Measurements from ENCODE around the gene ARHGEF37. TPM values are rescaled to one million over a fixed set of nuclear protein-coding genes. Genes with fewer than 3 reads are reported as not detected.

The ARHGEF37 gene
- total and polyA plus RNA-seq, 4 donors: 0.71 to 6.1 (median 2.7) TPM

DNA sequence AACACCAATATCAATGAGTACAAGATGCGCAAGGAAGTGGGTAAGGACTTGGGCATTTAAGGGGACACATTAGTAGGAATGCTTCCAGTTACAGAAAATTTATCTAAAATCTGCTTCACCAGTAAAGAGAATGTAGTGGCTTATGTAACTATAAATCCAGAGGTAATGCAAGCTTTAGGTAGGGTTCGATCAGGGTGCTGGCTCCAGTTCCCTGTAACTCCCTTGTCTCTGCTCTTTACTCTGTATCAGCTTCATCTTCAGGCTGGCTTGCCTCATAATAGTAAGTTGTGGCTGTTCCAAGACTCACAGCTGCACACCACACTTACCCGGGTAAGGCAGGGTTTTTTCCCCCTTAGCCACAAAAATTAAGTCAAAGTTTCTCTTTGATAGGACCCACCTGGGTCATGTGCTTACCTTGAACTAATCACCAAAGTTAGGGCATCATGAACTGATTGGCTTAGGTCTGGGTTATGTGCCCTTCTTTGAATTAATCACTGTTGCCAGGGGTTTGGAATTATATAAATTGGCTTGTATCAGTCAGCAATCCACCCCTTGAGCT, 35.5 kb downstream of the ARHGEF37 start:
- 88% methylated on average over 3 of the region's 3 CpGs for WGBS
- Histone ChIP-seq H3K4me3 (ENCODE audit: low read depth in 1 of 3, low read length in 3 of 3) (no peak overlapping the region), H3K4me1 (ENCODE audit: control insufficient read depth in 4 of 4, insufficient read depth in 4 of 4, low read length in 3 of 4) (no peaks in the 10 kb centered on the region), H3K27ac (ENCODE audit: low read depth in 1 of 2, low read length in 2 of 2) (no peak overlapping the region), H3K27me3 (ENCODE audit: control insufficient read depth in 4 of 4, insufficient read depth in 4 of 4, low read length in 3 of 4) (no peaks in the 10 kb centered on the region), H3K9ac (ENCODE audit: low read depth in 1 of 2, low read length in 2 of 2) (no peak overlapping the region), H3K36me3 (ENCODE audit: control insufficient read depth in 4 of 4, insufficient read depth in 3 of 4, low read depth in 1 of 4, low read length in 3 of 4) (peaks cover 0 to 3% (median under 1%) of the 10 kb centered on the region in 4 donors), H3K9me3 (ENCODE audit: control insufficient read depth in 4 of 4, low read length in 3 of 4) (no peaks in the 10 kb centered on the region)
- no peak for TF ChIP-seq EGR1 (IDR thresholded peaks at IDR 0.05; ENCODE audit: low read depth in 2 of 2)
- TF ChIP-seq CTCF (IDR thresholded peaks at IDR 0.05; ENCODE audit: low read depth, low read length, missing input control): no peak
- no peak for TF ChIP-seq HNF4A (conservative IDR thresholded peaks at IDR 0.05)
- no peak for DNase-seq (ENCODE audit: low spot score)

DNA sequence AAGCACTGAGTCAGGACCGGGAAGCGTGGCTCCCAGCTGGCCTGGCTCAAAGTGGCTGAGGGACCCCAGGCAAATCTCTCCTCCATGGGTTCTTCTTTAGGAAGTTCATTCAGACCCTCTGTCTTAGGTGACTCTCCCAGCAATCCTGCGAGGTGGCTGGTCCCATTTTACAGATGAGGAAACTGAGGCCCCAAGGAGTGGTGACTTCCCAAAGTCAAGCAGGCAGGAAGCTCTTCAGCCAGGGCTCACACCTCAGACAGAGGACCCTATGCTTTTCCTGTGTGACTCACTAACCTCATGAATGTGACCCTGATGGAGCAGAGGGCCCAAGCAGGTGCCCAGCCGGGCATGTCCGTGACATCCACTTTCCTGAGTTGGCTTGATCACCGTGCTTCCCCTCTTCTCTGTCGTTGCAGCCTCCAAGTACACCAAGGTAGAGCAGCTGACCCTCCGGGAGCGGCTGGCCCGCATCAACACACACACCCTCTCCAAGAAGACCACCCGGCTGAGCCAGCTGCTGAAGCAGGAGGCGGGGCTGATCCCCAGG, 36.5 kb downstream of the ARHGEF37 start:
- H3K36me3 ChIP-seq (ENCODE audit: control insufficient read depth in 4 of 4, insufficient read depth in 3 of 4, low read depth in 1 of 4, low read length in 3 of 4): peaks cover 0 to 7% (median 2%) of the 10 kb centered on the region in 4 donors
- 95% methylated on average over 12 of the region's 12 CpGs for WGBS
- no peaks in the 10 kb centered on the region for H3K27me3 ChIP-seq (ENCODE audit: control insufficient read depth in 4 of 4, insufficient read depth in 4 of 4, low read length in 3 of 4)
- DNase-seq (ENCODE audit: low spot score): no peak
- no peak overlapping the region for H3K9ac ChIP-seq (ENCODE audit: low read depth in 1 of 2, low read length in 2 of 2)
- H3K27ac ChIP-seq (ENCODE audit: low read depth in 1 of 2, low read length in 2 of 2): no peak overlapping the region
- no peaks in the 10 kb centered on the region for H3K9me3 ChIP-seq (ENCODE audit: control insufficient read depth in 4 of 4, low read length in 3 of 4)
- H3K4me3 ChIP-seq (ENCODE audit: low read depth in 1 of 3, low read length in 3 of 3): no peak overlapping the region
- TF ChIP-seq, protein P1, sequence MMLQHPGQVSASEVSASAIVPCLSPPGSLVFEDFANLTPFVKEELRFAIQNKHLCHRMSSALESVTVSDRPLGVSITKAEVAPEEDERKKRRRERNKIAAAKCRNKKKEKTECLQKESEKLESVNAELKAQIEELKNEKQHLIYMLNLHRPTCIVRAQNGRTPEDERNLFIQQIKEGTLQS (IDR thresholded peaks at IDR 0.05): no peak
- TF ChIP-seq MAX (IDR thresholded peaks at IDR 0.05) (no peak), FOXA2 (IDR thresholded peaks at IDR 0.05) (no peak), JUND (IDR thresholded peaks at IDR 0.05) (no peak), RAD21 (IDR thresholded peaks at IDR 0.05) (no peak), CTCF (IDR thresholded peaks at IDR 0.05; ENCODE audit: low read depth, low read length, missing input control) (no peak), REST (IDR thresholded peaks at IDR 0.05) (no peak), EGR1 (IDR thresholded peaks at IDR 0.05; ENCODE audit: low read depth in 2 of 2) (no peak), RXRA (IDR thresholded peaks at IDR 0.05) (no peak), NR2F2 (IDR thresholded peaks at IDR 0.05) (no peak), FOXA1 (IDR thresholded peaks at IDR 0.05) (no peak), TAF1 (conservative IDR thresholded peaks at IDR 0.05) (no peak), GABPA (IDR thresholded peaks at IDR 0.05 in 1 of 2, conservative IDR thresholded peaks at IDR 0.05 in 1 of 2) (no peak), HNF4A (conservative IDR thresholded peaks at IDR 0.05) (no peak)
- no peaks in the 10 kb centered on the region for H3K4me1 ChIP-seq (ENCODE audit: control insufficient read depth in 4 of 4, insufficient read depth in 4 of 4, low read length in 3 of 4)

Measured in liver (tissue), 9 donors.